Stimulated activated CD8-positive, alpha-beta memory T cell treated with anti-CD3 and anti-CD28 coated beads, Interleukin-15, amount 100 ng/mL, for 1 hour (primary cell): ENCODE results near the gene HBEGF.
"Not testable (repeated sequence)": the region's sequence is repeated elsewhere in the genome, so short reads cannot be mapped to it uniquely, and the experiment has no call there.

Source experiments
- DNase-seq: peaks from one replicate; pipeline ENCODE4 v3.0.0-alpha.2; 2020; ENCODE audit warnings: low read depth

HBEGF gene

DNA sequence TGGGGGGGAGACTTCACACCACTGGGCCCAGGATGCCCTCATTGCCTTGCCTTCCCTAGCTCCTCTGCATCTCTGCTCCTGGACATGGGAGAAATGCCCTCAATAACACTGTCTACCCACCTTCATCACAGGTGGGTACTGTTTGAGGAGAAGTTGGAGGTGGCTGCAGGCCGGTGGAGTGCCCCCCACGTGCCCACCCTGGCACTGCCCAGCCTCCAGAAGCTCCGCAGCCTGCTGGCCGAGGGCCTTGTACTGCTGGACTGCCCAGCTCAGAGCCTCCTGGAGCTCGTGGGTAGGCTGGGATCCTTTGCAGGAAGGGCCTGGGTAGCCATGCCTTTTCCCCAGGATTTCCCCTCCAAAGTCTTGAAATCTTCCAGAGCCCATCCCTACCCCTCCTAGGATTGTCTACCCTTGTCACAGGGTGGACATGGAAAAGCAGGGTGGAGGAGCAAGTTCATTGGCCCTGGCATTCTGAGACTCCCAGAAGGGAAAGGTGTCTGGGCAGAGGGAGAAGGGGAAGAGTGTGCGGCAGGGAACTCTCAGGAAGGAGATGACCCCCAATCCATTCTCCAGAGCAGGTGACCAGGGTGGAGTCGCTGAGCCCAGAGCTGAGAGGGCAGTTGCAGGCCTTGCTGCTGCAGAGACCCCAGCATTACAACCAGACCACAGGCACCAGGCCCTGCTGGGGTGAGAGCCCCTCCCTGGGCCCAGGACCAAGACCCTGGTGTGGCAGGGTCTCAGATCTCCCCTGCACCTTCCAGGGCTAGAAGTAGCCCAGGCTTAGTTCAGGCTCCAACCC, 14.5 kb upstream of the HBEGF start:
- no peak for DNase-seq

- no peak for DNase-seq
These were observed 13.7 kb upstream of the HBEGF start, which contains the start of gene SLC4A9 for GRCh38 chr5:140360101-140360500. Gene SLC4A9, plus strand, starts transcription at chr5:140360194. Its CDS starts 43 bp downstream, at chr5:140360237.

- DNase-seq = no peak
These were observed 12.4 kb upstream of the HBEGF start for GRCh38 chr5:140358738-140359310.

DNA sequence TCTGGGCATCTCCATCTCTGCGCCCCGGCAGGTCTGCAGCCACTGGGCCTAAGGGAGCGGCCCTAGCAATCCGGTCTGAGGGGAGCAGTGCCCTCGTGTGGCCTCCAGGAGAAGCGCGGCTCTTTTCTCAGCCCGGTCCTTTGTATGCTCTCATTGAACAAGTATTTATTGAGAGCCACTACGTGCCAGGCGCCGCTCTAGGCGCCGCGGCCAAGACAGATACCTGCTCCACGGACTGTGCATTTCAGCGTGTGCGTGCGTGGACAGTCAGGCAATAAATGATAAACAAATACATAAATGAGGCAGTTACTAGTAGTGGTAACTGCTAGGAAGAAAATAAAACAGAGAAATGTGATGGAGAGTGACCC, 11.3 kb upstream of the HBEGF start:
- peak; percentile 41 for DNase-seq

GRCh38 chr5:140356853-140357725, 10.7 kb upstream of the HBEGF start:
- no peak for DNase-seq

- no peak for DNase-seq
These were observed 9.1 kb upstream of the HBEGF start for GRCh38 chr5:140355546-140355945.

GRCh38 chr5:140351609-140352334, 5.4 kb upstream of the HBEGF start:
- DNase-seq = peak; percentile 27

- no peak for DNase-seq
These were observed 2.8 kb upstream of the HBEGF start for GRCh38 chr5:140349244-140349643.

DNA sequence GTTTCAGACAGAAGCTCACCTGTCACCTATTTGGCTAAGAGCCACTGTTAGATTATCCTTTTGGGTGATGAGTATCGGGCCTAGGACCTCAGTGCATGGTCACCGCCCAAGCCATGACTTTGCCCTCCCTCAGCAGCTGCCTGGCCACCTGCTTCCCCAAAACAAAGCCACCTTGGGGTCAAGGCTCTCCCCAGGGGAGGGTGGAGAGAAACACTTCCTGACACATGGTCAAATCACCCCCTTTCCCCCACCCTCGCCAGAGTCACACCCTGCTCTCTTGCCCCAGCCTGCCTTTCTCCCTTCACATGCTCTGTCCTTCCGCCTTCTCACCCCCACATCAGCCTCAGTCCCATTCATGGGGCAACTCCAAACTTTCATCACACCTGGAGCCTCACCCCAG, 1.7 kb upstream of the HBEGF start:
- no peak for DNase-seq

DNA sequence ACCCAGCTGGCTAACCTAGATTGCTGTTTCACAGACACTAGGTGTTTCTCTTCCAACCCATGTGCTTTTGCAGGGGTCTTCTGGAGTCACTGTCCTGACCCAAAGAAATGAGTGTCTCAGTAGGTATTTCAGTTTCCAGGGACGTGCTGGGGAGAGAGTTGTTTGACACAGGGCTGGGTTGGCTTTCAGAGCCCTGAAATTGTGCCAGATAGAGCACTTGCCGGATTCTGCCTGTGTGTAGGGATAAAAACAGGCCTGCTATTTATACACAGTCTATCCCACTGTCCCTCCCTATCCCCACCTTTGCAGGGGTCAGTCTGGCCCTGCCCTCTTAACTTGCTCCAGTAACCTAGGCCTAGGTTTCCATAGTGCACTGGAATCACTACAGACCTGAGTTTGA, 957 bp upstream of the HBEGF start:
- no peak for DNase-seq

DNA sequence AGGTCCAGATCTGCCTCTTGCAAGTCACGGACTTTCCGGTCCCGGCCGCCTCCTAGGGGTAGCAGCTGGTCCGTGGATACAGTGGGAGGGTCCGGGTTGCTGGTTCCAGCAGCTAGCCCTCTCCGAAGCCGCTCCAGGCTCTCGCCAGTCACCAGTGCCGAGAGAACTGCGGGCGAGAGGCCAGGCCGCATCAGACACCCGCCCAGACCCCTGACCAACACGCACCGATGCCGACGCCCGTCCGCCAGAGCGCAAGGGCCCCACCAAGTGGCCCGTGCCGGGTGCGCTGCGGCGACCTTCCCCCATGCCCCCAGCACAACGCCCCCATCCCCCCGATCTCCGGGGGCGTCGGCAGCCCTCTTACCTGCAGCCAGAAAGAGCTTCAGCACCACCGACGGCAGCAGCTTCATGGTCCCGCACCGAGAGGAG, 470 bp downstream of the HBEGF start:
- no peak for DNase-seq

- DNase-seq = no peak
These were observed 1.6 kb downstream of the HBEGF start for GRCh38 chr5:140344683-140345423.

DNA sequence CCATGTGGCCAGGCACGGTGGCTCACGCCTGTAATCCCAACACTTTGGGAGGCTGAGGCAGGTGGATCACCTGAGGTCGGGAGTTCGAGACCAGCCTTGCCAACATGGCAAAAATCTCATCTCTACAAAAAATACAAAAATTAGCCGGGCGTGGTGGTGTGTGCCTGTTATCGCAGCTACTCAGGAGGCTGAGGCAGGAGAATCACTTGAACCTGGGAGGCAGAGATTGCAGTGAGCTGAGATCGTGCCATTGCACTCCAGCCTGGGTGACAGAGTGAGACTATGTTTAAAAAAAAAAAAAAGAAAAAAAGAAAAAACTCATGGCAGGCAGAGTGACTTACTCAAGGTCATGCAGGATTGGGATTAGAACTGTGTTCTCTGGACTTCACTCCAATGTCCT, 2.6 kb downstream of the HBEGF start:
- not testable (repeated sequence) for DNase-seq

GRCh38 chr5:140342896-140343295, 3.5 kb downstream of the HBEGF start:
- DNase-seq = no peak

DNA sequence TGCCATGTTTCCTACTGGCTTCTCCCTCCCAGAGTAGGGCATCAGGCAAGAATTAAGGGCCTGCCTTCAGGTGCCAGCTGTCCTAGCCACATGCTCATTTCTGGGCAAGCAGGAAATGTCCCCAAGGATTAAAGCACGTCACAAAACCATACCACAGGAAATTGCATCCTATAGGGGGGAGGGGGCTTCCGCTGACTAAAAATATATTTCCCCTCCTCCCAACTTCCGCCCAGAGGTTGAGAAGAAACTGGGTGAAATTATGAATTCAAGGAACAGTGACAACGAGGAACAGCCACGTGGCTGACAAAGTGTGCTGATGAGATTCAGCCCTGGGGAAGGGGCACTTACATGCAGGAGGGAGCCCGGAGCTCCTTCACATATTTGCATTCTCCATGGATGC, 4.1 kb downstream of the HBEGF start:
- no peak for DNase-seq

- DNase-seq = no peak
These were observed 4.8 kb downstream of the HBEGF start for GRCh38 chr5:140341591-140341990.

DNA sequence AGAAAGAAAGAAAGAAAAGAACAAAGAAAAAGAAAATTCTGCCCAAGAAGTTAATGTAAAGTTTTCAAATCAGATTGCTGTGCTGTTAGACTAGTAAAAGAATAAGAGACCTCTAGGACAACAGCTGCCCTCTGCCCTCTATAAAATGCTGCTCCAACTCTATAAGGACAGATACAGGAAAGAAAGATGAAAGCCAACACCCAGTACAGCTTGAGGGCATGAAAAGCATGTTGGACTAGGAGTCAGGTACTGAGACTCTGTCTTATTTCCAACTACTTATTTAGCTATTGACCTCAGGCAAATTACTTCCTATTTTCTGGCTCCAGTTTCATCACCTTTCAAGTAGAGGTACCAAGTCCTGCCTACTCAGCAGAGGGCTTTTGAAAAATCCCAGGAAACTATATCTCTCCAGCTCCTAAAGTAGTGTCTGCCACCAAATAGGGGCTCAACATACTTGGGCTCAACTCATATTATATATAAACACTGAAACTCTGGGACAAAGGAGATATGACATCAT, 5.7 kb downstream of the HBEGF start:
- no peak for DNase-seq

DNA sequence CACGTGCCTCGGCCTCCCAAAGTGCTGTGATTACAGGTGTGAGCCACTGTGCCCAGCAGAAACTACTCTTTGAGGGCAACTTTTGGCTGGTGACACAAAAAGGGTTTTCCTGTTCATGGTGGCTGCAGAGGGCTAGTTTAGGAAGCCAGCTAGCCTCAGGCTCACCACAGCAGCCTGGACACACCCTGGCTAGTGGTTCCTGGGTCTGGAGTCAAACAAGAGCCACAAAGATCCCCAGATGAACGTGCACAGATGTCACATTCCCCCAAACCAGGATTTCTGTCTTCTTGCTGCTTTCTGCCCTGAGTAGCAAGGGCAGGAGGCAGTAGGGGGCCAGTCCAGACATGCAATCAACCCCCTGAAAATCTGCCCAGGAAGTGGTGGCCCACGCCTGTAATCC, 6.8 kb downstream of the HBEGF start:
- DNase-seq = no peak

GRCh38 chr5:140338908-140339307, 7.5 kb downstream of the HBEGF start:
- DNase-seq = no peak

- DNase-seq = no peak
These were observed 8.1 kb downstream of the HBEGF start for GRCh38 chr5:140338336-140338735.

- no peak for DNase-seq
These were observed 8.5 kb downstream of the HBEGF start for GRCh38 chr5:140337880-140338279.
